Endothelial cell of umbilical vein (primary cell): ENCODE results near the gene NUDT3. TPM values are rescaled to one million over a fixed set of nuclear protein-coding genes. Genes with fewer than 3 reads are reported as not detected.

Source experiments
- BruUV-seq: library from RNA; stranded (reverse); fragments of 400-500 nt; replicated peaks from 2 replicates; lab custom pipeline; 2021; lab: Mats Ljungman, UMichigan
- CTCF ChIA-PET: fragments of 300-600, 350-600 bp; sonication (Branson Sonifier 250); formaldehyde crosslinking; loops from one replicate; lab custom pipeline; 2021; ENCODE audit warnings: antibody characterized with exemption, inconsistent platforms; lab: Charles Lee
- POLR2A ChIA-PET: fragments of 300-600, 350-600 bp; sonication (Branson Sonifier 250); formaldehyde crosslinking; loops from one replicate; lab custom pipeline; 2021; ENCODE audit warnings: antibody characterized with exemption, inconsistent platforms; lab: Charles Lee
- DNase-seq: peaks from one replicate; pipeline ENCODE4 v3.0.0-alpha.2; 2011; ENCODE audit warnings: low read depth, low spot score
- FAIRE-seq: peaks from 2 replicates; lab custom pipeline; 2011; peaks lifted over from hg19 to GRCh38; lab: Jason Lieb, UNC
- H2AFZ ChIP-seq: 2 replicates; pipeline ENCODE4 v1.6.0; 2012; ENCODE audit warnings: low read depth, low read length, control low read depth, inconsistent platforms
- H3K27ac ChIP-seq: 2 replicates; pipeline ENCODE4 v1.5.1; 2011; ENCODE audit warnings: low read depth, mild to moderate bottlenecking, control low read depth, low read length, moderate library complexity; ENCODE audit not compliant: insufficient read depth
- H3K27me3 ChIP-seq, 2 experiments: 2 replicates each; pipeline versions ENCODE4 v1.6.0 to v1.6.1; 2011; ENCODE audit warnings: low read length in 2 of 2, mixed read lengths in 1 of 2; ENCODE audit not compliant: control insufficient read depth in 2 of 2, insufficient read depth in 2 of 2
- H3K36me3 ChIP-seq, 2 experiments: 2 replicates in 1 of 2; 3 replicates in 1 of 2; pipeline ENCODE4 v1.5.1; 2011; ENCODE audit warnings: low read length in 2 of 2, mild to moderate bottlenecking in 1 of 2, moderate library complexity in 1 of 2; ENCODE audit not compliant: control insufficient read depth in 2 of 2, insufficient read depth in 2 of 2; ENCODE audit errors: extremely low read depth in 1 of 2
- H3K4me1 ChIP-seq: 3 replicates; pipeline ENCODE4 v1.5.1; 2011; ENCODE audit warnings: mild to moderate bottlenecking, low read length; ENCODE audit not compliant: control insufficient read depth, insufficient read depth; ENCODE audit errors: extremely low read depth
- H3K4me2 ChIP-seq: 2 replicates; pipeline ENCODE4 v1.6.1; 2011; ENCODE audit warnings: low read length, control low read depth, mixed read lengths; ENCODE audit not compliant: insufficient read depth
- H3K4me3 ChIP-seq, 3 experiments: fragments of 200-600 bp in 1 of 3; sonication (generic), shearing (Covaris generic) in 1 of 3; replicated peaks in 1 of 3; 2 replicates each; pipeline ENCODE4 v1.5.1; 2011 to 2016; ENCODE audit warnings: control low read depth in 3 of 3, low read length in 3 of 3, mild to moderate bottlenecking in 2 of 3, inconsistent platforms in 1 of 3, low read depth in 1 of 3, moderate library complexity in 1 of 3; ENCODE audit not compliant: insufficient read depth in 1 of 3
- H3K79me2 ChIP-seq: 2 replicates; pipeline ENCODE4 v1.6.0; 2012; ENCODE audit warnings: low read length, inconsistent platforms; ENCODE audit not compliant: control insufficient read depth, insufficient read depth
- H3K9ac ChIP-seq: replicated peaks from 2 replicates; pipeline ENCODE3; 2011; ENCODE audit warnings: low read length, control low read depth; ENCODE audit not compliant: insufficient read depth; ENCODE audit errors: extremely low read depth
- H3K9me1 ChIP-seq: replicated peaks from 3 replicates; pipeline ENCODE4 v1.6.0; 2011; ENCODE audit warnings: mild to moderate bottlenecking, low read length; ENCODE audit not compliant: control insufficient read depth, insufficient read depth; ENCODE audit errors: extremely low read depth
- H3K9me3 ChIP-seq: replicated peaks from 2 replicates; pipeline ENCODE4 v1.5.1; 2012; ENCODE audit warnings: low read length, inconsistent platforms; ENCODE audit not compliant: control insufficient read depth, insufficient read depth
- H4K20me1 ChIP-seq: replicated peaks from 2 replicates; pipeline ENCODE3; 2011; ENCODE audit warnings: mild to moderate bottlenecking, low read length; ENCODE audit not compliant: control insufficient read depth, insufficient read depth; ENCODE audit errors: extremely low read depth
- EZH2 ChIP-seq: IDR thresholded peaks from 2 replicates; pipeline ENCODE4 v1.6.1; 2012; ENCODE audit warnings: borderline replicate concordance, low read depth, mild to moderate bottlenecking, moderate library complexity, low read length, inconsistent platforms; ENCODE audit not compliant: severe bottlenecking
- FOS ChIP-seq: IDR thresholded peaks from 2 replicates; pipeline ENCODE4 v1.6.1; 2011; ENCODE audit warnings: mild to moderate bottlenecking, low read length, moderate library complexity, borderline replicate concordance; ENCODE audit not compliant: insufficient read depth
- GATA2 ChIP-seq: IDR thresholded peaks from 2 replicates; pipeline ENCODE4 v1.7.0; 2011; ENCODE audit warnings: low read depth, mild to moderate bottlenecking, moderate library complexity, mixed read lengths, low read length; ENCODE audit not compliant: insufficient read length, insufficient read depth
- JUN ChIP-seq: IDR thresholded peaks from 2 replicates; pipeline ENCODE4 v1.6.1; 2011; ENCODE audit warnings: borderline replicate concordance, low read depth; ENCODE audit not compliant: insufficient read length, insufficient read depth
- MYC ChIP-seq: IDR thresholded peaks from one replicate; pipeline ENCODE4 v1.6.1; 2011; ENCODE audit warnings: mild to moderate bottlenecking, low read depth, low read length
- POLR2A ChIP-seq: IDR thresholded peaks from 2 replicates; pipeline ENCODE4 v1.6.1; 2012; ENCODE audit warnings: low read depth, mild to moderate bottlenecking, control low read depth, low read length
- POLR2AphosphoS5 ChIP-seq: IDR thresholded peaks from 2 replicates; pipeline ENCODE4 v1.6.1; 2012; ENCODE audit warnings: low read depth, mild to moderate bottlenecking, control low read depth, low read length, moderate library complexity; ENCODE audit not compliant: insufficient read depth
- dilution Hi-C: fragments of 300-500 bp; cut with MboI; formaldehyde crosslinking; loops from one replicate; pipeline ENCODE4 v1.15.0; 2019; ENCODE audit warnings: low sequenced_read_pairs; ENCODE audit not compliant: extremely low pct_ligation_motif_present
- intact Hi-C: fragments of 100-400 bp; cut with micrococcal nuclease; formaldehyde crosslinking; loops from one replicate; pipeline ENCODE4 v1.10.0; 2022
- polyA plus RNA-seq, 4 experiments: library from polyadenylated mRNA; depleted of rRNA in 3 of 4; stranded (reverse) in 3 of 4; unstranded in 1 of 4; fragments of >200 nt; gene quantifications; 2 replicates each; pipeline versions ENCODE4 v1.2.1 to v1.2.3, GENCODE V29; 2011 to 2012; ENCODE audit warnings: missing spikeins in 1 of 4
- total RNA-seq: library from RNA; stranded (reverse); gene quantifications from 2 replicates; pipeline ENCODE4 v1.2.3, GENCODE V29; 2021
- TF ChIP-seq, protein P1 (sequence below), 2 donors: IDR thresholded peaks; 1 replicate in 1 of 2; 2 replicates in 1 of 2; pipeline ENCODE4 v1.5.1; 2011; ENCODE audit warnings: low read length in 2 of 2, mild to moderate bottlenecking in 2 of 2, moderate library complexity in 2 of 2, control low read depth in 1 of 2, inconsistent platforms in 1 of 2, low read depth in 1 of 2; ENCODE audit not compliant: insufficient read depth in 1 of 2; ENCODE audit errors: extremely low read depth in 1 of 2
- TF ChIP-seq, protein P2 (sequence below): IDR thresholded peaks from 2 replicates; pipeline ENCODE4 v1.6.1; 2011; ENCODE audit not compliant: insufficient read depth, insufficient read length

NUDT3 gene
- total and polyA plus RNA-seq, 2 donors (not counting 3 experiments of a cell fraction or from before 2014, with no cell fraction given) = 11.9 to 30.9 TPM

DNA sequence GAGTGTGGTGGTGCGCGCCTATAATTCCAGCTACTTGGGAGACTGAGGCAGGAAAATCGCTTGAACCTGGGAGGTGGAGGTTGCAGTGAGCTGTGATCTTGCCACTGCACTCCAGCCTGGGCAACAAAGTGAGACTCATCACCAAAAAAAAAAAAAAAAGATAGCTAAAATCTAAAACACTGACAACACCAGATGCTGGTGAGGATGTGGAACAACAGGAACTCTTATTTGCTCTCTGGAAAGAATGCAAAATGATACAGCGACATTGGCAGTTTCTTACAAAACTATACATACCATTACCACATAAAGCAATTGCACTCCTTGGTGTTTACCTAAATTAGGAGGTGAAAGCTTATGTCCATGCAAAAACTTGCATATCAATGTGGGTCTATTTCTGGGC is 80.2 kb downstream of the NUDT3 start:
- BruUV-seq = no TSS peak
- no peak for DNase-seq
- no peaks in the 10 kb centered on the region for H3K9me1 ChIP-seq
- TF ChIP-seq JUN = no peak
- no peak for TF ChIP-seq POLR2A
- TF ChIP-seq MYC = no peak
- TF ChIP-seq GATA2 = no peak
- TF ChIP-seq EZH2 = no peak
- no peak for TF ChIP-seq FOS
- TF ChIP-seq, protein P1, sequence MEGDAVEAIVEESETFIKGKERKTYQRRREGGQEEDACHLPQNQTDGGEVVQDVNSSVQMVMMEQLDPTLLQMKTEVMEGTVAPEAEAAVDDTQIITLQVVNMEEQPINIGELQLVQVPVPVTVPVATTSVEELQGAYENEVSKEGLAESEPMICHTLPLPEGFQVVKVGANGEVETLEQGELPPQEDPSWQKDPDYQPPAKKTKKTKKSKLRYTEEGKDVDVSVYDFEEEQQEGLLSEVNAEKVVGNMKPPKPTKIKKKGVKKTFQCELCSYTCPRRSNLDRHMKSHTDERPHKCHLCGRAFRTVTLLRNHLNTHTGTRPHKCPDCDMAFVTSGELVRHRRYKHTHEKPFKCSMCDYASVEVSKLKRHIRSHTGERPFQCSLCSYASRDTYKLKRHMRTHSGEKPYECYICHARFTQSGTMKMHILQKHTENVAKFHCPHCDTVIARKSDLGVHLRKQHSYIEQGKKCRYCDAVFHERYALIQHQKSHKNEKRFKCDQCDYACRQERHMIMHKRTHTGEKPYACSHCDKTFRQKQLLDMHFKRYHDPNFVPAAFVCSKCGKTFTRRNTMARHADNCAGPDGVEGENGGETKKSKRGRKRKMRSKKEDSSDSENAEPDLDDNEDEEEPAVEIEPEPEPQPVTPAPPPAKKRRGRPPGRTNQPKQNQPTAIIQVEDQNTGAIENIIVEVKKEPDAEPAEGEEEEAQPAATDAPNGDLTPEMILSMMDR (IDR thresholded peaks at IDR 0.05; ENCODE audit: extremely low read depth in 1 of 2, insufficient read depth in 1 of 2, low read depth in 1 of 2, low read length in 2 of 2) = no peak
- TF ChIP-seq, protein P2, sequence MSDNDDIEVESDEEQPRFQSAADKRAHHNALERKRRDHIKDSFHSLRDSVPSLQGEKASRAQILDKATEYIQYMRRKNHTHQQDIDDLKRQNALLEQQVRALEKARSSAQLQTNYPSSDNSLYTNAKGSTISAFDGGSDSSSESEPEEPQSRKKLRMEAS = no peak
- TF ChIP-seq POLR2AphosphoS5 = no peak
- peaks cover 2% of the 10 kb centered on the region for H4K20me1 ChIP-seq
- no peak overlapping the region for H3K4me3 ChIP-seq
- intact Hi-C loops (no loop called here), dilution Hi-C loops (no loop called here)
- ChIA-PET CTCF (interaction anchor here (0.8 kb wide), 2 partner anchors 14 to 63 kb away, joined by 4 to 5 read pairs; partner anchors contain the start of gene SMIM29), POLR2A (interaction anchor here (0.6 kb wide), 1 partner anchor 88 kb away, joined by 3 read pairs; no protein-coding TSS in a partner anchor)
- H3K9ac ChIP-seq = no peak overlapping the region
- peaks cover 48% of the 10 kb centered on the region for H3K79me2 ChIP-seq
- no peaks in the 10 kb centered on the region for H3K27me3 ChIP-seq
- H3K36me3 ChIP-seq = no peaks in the 10 kb centered on the region
- H3K9me3 ChIP-seq = no peaks in the 10 kb centered on the region
- no peak overlapping the region for H3K27ac ChIP-seq
- H2AFZ ChIP-seq = no peak overlapping the region
- no peaks in the 10 kb centered on the region for H3K4me1 ChIP-seq
- no peak overlapping the region for H3K4me2 ChIP-seq
- FAIRE-seq = no peak
